ENCODE data around the gene TRIP4. TPM values are rescaled to one million over a fixed set of nuclear protein-coding genes. Genes with fewer than 3 reads are reported as not detected.
A peak's percentile ranks its signal among the peaks of the same experiment; 100 is the strongest.

TRIP4 gene
- total RNA-seq, 1 donor from 2014 or later, result 24.7 TPM

DNA sequence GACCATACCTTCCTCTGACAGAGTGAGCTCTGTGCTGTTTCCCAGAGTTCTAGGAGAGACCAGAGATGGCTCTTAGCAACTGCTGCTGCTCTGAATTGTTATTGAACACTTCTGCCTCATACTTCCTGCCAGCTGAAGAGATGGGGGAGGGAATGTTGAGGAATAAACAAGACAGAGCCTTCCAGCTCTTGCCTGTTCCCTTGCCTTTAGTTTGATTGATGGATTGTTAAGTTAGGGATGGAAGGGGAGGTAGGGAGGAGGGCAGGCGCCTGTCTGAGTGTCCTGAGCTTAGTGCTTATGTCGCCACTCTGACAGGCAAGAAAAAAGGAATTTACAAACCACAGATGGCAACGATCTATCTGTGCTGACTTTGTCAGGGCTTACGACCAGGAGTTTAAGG, 115.6 kb downstream of the TRIP4 start:
- no peaks in the 10 kb centered on the region for H3K9me3 Mint-ChIP-seq (ENCODE audit: low read depth)
- H3K4me3 Mint-ChIP-seq (ENCODE audit: unreplicated experiment), result no peak overlapping the region
- no peaks in the 10 kb centered on the region for H3K27me3 Mint-ChIP-seq (ENCODE audit: low read depth)
- no peak for DNase-seq (ENCODE audit: low spot score)
- peaks cover 42% of the 10 kb centered on the region for H3K4me1 Mint-ChIP-seq (ENCODE audit: low read depth)
- H3K27ac Mint-ChIP-seq (ENCODE audit: unreplicated experiment), result peak overlapping the region; percentile 86
- peaks cover 11% of the 10 kb centered on the region for H3K36me3 Mint-ChIP-seq (ENCODE audit: low read depth)
- TF ChIP-seq CTCF (IDR thresholded peaks at IDR 0.05), result no peak

DNA sequence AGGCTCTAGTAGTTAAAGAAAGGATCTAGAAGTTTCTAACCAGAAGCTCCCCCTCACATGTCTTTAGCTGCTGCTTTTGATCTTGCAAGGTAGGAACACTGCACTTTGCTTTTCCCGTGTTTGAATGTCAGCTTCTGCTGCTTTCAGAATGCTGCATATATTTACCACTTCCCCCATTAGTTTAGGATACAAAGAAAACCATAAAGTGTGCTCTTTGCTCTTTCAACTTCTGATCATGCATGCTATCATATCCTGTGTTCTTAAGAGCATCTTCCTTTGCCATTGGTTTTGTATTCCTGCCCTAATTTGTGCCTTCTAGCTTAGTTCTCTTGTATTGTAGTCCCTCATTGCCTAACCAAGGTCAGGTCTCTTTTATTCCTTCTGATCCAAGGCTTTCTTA, 116.0 kb downstream of the TRIP4 start:
- DNase-seq (ENCODE audit: low spot score), result no peak
- no peak overlapping the region for H3K4me3 Mint-ChIP-seq (ENCODE audit: unreplicated experiment)
- peaks cover 11% of the 10 kb centered on the region for H3K36me3 Mint-ChIP-seq (ENCODE audit: low read depth)
- TF ChIP-seq CTCF (IDR thresholded peaks at IDR 0.05), result no peak
- no peaks in the 10 kb centered on the region for H3K9me3 Mint-ChIP-seq (ENCODE audit: low read depth)
- H3K27me3 Mint-ChIP-seq (ENCODE audit: low read depth), result no peaks in the 10 kb centered on the region
- H3K27ac Mint-ChIP-seq (ENCODE audit: unreplicated experiment), result no peak overlapping the region
- peaks cover 42% of the 10 kb centered on the region for H3K4me1 Mint-ChIP-seq (ENCODE audit: low read depth)

Other genes with a start within 250 kb of the TRIP4 start
- gene SNX22, start 236.1 kb upstream of the TRIP4 start, total RNA-seq, result 0.15 to 0.28 TPM (median 0.27 TPM) in 3 replicates
- gene PPIB, start 224.8 kb upstream of the TRIP4 start, total RNA-seq, result 706 to 1,018 TPM (median 713 TPM) in 3 replicates
- 19.5 to 24.6 TPM (median 20.1 TPM) in 3 replicates for gene CSNK1G1, start 31.7 kb upstream of the TRIP4 start, total RNA-seq
- gene PCLAF, start 6.4 kb upstream of the TRIP4 start, total RNA-seq, result 6.6 to 12.0 TPM (median 8.3 TPM) in 3 replicates
- 24.1 to 27.2 TPM (median 24.2 TPM) in 3 replicates for gene ZNF609, start 72.7 kb downstream of the TRIP4 start, total RNA-seq

All from chondrocyte (in vitro differentiated cells).